Caki2 (cell line): Measurements from ENCODE around the gene DTWD1. TPM values are rescaled to one million over a fixed set of nuclear protein-coding genes. Genes with fewer than 3 reads are reported as not detected.
A peak's percentile ranks its signal among the peaks of the same experiment; 100 is the strongest.
"Not testable (repeated sequence)": the region's sequence is repeated elsewhere in the genome, so short reads cannot be mapped to it uniquely, and the experiment has no call there.

Source experiments
- DNase-seq: peaks from one replicate; pipeline ENCODE4 v3.0.0-alpha.2; 2015; ENCODE audit warnings: low read depth
- in situ Hi-C: cut with HindIII; loops from 2 replicates; pipeline ENCODE4 v1.10.0; 2016; ENCODE audit warnings: low sequenced_read_pairs, low pct_unique_long_range_greater_than_20kb, mixed read lengths
- total RNA-seq: library from RNA; depleted of rRNA; stranded (reverse); fragments of >200 nt; shearing (Covaris generic); gene quantifications from 2 replicates; pipeline ENCODE4 v1.2.3, GENCODE V29; 2014; ENCODE audit warnings: low replicate concordance; rRNA removed

The DTWD1 gene, protein sequence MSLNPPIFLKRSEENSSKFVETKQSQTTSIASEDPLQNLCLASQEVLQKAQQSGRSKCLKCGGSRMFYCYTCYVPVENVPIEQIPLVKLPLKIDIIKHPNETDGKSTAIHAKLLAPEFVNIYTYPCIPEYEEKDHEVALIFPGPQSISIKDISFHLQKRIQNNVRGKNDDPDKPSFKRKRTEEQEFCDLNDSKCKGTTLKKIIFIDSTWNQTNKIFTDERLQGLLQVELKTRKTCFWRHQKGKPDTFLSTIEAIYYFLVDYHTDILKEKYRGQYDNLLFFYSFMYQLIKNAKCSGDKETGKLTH
- total RNA-seq = 9.9 and 19.2 TPM in 2 replicates

DNA sequence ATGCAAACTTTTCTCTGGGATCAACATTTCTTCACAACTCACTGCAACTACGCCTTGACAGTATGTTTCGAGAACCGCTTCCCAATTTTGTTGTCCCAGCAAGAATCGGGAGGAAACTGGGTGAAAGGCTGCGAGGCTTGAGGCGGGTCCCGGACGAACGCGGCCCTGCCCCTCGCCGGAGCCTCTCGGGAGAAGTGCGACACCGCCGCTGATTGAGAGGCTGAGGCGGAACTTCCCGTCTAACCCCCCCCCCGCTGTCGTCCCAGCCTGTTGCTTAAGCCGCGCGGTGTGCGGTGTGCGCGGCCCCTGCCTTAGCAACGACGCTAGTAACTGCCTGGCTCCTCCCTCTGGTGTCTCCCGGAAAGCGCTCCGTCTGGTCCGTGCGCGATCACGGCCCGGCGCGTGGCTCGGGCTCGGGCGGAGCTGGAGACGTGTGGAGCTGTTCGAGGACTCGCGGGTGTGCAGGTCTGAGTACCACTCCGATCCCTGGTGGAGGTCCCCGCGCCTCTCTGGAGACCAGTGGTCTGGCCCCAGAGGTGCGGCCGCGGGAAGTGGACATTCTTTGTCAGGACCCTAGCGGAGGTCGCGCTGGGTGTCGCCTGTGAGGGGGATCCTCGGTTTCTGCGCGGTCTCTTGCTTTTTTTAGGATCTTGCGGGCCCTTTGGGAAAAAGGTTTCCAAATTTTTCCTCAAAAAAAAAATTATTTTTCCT is at the start of gene DTWD1, which contains the start of gene FAM227B:
TSS of gene DTWD1 (plus strand) at position 391 of the 711 bp plus-strand sequence. CDS start 4,120 bp downstream, outside the sequence.
TSS of gene FAM227B (minus strand) at position 161 of the 711 bp plus-strand sequence. CDS start 5,647 bp downstream, outside the sequence.
- DNase-seq = peak; percentile 95
- in situ Hi-C loops = no loop called here

- in situ Hi-C loops = no loop called here
These were observed 47.4 kb upstream of the DTWD1 start for GRCh38 chr15:49573421-49573820.

GRCh38 chr15:49589030-49589429 is 31.8 kb upstream of the DTWD1 start:
- no peak for DNase-seq
- in situ Hi-C loops = no loop called here

More at GRCh38 chr15:49573421-49573820, 47.4 kb upstream of the DTWD1 start:
- DNase-seq = no peak

GRCh38 chr15:49592829-49593316 is 28.0 kb upstream of the DTWD1 start:
- in situ Hi-C loops = not testable (repeated sequence)

GRCh38 chr15:49604625-49605409 is 16.0 kb upstream of the DTWD1 start:
- no peak for DNase-seq
- in situ Hi-C loops = no loop called here

More at GRCh38 chr15:49592829-49593316, 28.0 kb upstream of the DTWD1 start:
- not testable (repeated sequence) for DNase-seq

- DNase-seq = no peak
- in situ Hi-C loops = no loop called here
These were observed 15.3 kb upstream of the DTWD1 start for GRCh38 chr15:49605588-49605987.

GRCh38 chr15:49606594-49606993 is 14.3 kb upstream of the DTWD1 start:
- no peak for DNase-seq
- in situ Hi-C loops = no loop called here

DNA sequence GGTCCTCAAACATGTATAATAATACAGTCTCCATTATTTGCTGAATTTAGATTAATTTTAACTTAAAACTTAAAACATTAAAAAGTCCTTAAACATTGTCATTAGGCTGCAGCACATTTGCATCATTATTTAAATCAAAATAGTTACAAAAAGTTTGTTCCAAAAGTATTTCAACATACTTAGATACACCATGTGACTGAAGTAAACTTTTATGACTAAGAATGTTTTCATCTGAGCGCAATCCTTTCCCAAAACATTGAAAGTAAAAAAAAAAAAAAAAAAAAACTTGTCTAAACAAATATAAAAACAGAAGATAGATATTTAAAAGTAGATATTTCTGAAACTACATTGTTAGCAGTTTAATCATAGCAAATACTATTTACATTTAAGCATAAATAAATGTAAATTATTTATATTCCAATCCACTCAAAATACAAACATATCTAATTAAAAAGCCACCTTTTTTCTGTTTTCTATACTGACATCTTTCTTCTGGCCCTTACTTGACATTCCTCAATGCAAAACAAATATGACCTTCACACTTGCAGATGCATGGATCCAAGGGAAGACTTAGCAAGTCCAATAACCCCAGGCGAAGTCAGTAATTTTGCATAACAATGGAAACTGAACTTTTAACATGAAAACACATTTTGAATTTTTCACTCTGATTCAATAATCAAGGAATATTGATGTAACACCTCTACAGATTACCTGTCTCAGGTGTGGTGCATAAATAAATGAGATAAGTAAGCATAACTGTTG is 10.5 kb upstream of the DTWD1 start:
- in situ Hi-C loops = no loop called here
- no peak for DNase-seq

DNA sequence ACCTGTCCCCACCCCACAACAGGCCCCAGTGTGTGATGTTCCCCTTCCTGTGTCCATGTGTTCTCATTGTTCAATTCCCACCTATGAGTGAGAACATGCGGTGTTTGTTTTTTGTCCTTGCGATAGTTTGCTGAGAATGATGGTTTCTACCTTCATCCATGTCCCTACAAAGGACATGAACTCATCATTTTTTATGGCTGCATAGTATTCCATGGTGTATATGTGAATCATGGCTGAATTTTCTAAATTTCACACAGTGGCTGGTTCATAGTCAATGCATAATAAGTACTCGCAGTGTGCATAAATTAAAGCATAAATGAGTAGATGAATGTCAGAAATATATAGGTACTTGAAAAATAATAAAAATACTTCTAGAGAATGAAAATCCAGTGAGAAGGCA is 8.6 kb upstream of the DTWD1 start:
- DNase-seq, in situ Hi-C loops: not testable (repeated sequence)

DNA sequence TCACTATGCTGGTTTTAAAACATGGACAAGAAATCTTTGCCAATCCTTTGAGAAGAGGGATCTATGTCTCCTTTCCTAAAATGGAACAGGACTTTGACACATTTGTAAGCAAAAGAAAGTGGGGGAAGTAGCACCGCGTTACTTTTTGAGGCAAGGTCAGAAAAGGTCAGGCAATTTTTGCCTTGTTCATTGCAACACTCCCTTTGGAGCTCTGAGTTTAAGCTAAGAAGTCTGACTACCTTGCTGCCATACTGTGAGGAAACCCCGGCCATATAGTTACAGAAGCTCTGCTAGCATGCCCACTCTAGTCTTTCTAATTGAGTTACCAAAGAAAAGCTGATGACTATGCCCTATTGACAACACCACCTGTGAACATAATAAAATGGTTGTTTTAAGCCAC is 1.6 kb upstream of the DTWD1 start:
- DNase-seq = no peak
- in situ Hi-C loops = no loop called here

GRCh38 chr15:49620199-49620598 is 649 bp upstream of the DTWD1 start:
- DNase-seq = no peak
- in situ Hi-C loops = no loop called here

DNA sequence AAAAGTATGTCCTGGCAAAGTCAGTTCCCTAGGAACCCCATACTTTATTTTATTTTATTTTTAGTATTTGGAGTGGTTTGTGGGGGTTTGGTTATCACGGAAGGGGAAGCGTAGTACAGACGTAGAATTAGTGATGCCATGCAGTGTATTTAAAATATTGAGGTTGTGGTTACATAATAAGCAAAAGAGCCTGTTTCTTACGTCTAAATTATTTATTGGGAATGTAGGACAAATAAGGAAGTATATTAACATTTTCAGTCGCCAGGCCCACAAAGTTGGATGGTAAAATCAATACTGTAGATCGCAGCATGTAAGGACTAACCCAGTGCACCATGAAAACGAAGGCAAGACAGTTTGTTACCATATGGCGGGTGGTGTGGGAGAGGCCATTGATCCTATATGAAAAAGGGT is 558 bp downstream of the DTWD1 start:
- no peak for DNase-seq
- in situ Hi-C loops = no loop called here

DNA sequence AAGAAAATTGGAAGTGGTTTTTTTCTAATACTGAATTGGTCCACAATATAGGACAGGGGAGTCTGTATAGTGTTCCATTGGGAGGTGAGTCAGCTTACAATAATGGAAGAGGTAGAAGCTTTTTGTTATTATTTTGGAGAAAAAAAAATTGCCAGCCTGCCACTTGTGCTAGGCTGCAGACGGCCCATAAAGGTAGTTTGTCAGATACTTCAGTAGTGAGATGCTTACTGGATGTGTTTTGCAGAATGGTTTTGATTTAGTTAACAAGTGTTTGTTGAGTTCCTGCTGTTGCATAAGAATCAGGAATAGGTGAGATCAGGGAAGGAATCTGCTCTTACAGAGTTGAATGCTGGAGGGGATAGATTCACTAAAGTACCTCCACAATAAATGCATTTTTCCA is 1.0 kb downstream of the DTWD1 start:
- DNase-seq = no peak

DNA sequence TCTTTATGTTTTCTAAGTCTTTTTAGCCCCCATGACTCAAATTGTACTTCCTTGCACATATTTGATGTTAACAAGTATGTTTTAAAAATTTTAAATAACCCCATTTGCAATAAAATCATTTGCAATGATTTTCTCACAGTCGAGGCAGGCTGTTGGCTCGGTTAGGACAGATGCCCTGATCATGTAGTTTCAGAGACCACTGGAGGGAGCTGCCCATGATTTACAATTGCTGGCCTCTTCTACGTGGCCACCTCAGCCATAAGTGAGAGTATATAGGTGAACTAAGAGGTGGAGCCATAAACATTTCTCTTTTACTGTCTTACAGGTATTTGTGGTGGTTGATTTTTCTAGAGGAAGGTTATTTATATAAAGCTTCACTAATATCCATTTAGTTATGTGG is 1.7 kb downstream of the DTWD1 start:
- DNase-seq = no peak
- in situ Hi-C loops = no loop called here

More for the DNA sequence above, 1.0 kb downstream of the DTWD1 start:
- in situ Hi-C loops = no loop called here

GRCh38 chr15:49624056-49624455 is 3.2 kb downstream of the DTWD1 start:
- in situ Hi-C loops = no loop called here

GRCh38 chr15:49625460-49626036 is 4.7 kb downstream of the DTWD1 start:
- no peak for DNase-seq

More at GRCh38 chr15:49624056-49624455, 3.2 kb downstream of the DTWD1 start:
- no peak for DNase-seq

GRCh38 chr15:49627407-49627877 is 6.6 kb downstream of the DTWD1 start:
- DNase-seq = peak; percentile 64
- in situ Hi-C loops = no loop called here

More at GRCh38 chr15:49625460-49626036, 4.7 kb downstream of the DTWD1 start:
- in situ Hi-C loops = no loop called here
